Transverse colon (tissue), 4 donors: Measurements from ENCODE around the gene PCBD1.
A peak's percentile ranks its signal among the peaks of the same experiment; 100 is the strongest.

ENCODE experiments used
- EP300 ChIP-seq: sonication (generic); formaldehyde crosslinking; IDR thresholded peaks from one replicate; pipeline ENCODE4 v1.6.1; 2017; ENCODE audit warnings: antibody characterized with exemption, low read depth
- POLR2AphosphoS5 ChIP-seq, 3 donors: sonication (generic); formaldehyde crosslinking; IDR thresholded peaks; one replicate each; pipeline ENCODE4 v1.6.1; 2016; ENCODE audit warnings: antibody characterized with exemption in 3 of 3
- TF ChIP-seq, protein P1 (sequence below), 5 experiments: fragments of 200-600 bp in 3 of 5; fragments of 450-650 bp in 2 of 5; sonication (generic) in 3 of 5; IDR thresholded peaks; 1 replicate in 2 of 5; 2 replicates in 3 of 5; pipeline ENCODE4 v1.5.1; 2016 to 2017; ENCODE audit warnings: antibody characterized with exemption in 5 of 5, inconsistent platforms in 3 of 5, mild to moderate bottlenecking in 2 of 5, moderate library complexity in 1 of 5

DNA sequence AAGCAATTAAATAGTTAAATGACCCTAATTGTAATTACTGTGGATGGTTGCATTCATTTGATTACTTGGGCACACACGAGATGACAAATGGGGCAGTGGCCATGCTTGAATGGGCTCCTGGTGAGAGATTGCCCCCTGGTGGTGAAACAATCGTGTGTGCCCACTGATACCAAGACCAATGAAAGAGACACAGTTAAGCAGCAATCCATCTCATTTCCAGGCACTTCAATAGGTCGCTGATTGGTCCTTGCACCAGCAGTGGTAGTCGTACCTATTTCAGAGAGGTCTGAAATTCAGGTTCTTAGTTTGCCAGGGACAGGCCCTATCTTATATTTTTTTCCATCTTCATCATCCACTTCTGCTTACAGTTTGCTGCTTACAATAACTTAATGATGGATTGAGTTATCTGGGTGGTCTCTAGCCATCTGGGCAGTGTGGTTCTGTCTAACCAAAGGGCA, 8.3 kb downstream of the PCBD1 start:
- TF ChIP-seq, protein P1, sequence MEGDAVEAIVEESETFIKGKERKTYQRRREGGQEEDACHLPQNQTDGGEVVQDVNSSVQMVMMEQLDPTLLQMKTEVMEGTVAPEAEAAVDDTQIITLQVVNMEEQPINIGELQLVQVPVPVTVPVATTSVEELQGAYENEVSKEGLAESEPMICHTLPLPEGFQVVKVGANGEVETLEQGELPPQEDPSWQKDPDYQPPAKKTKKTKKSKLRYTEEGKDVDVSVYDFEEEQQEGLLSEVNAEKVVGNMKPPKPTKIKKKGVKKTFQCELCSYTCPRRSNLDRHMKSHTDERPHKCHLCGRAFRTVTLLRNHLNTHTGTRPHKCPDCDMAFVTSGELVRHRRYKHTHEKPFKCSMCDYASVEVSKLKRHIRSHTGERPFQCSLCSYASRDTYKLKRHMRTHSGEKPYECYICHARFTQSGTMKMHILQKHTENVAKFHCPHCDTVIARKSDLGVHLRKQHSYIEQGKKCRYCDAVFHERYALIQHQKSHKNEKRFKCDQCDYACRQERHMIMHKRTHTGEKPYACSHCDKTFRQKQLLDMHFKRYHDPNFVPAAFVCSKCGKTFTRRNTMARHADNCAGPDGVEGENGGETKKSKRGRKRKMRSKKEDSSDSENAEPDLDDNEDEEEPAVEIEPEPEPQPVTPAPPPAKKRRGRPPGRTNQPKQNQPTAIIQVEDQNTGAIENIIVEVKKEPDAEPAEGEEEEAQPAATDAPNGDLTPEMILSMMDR (IDR thresholded peaks at IDR 0.05), result peak; percentile 90 to 93 (median 92)
- TF ChIP-seq EP300, result no peak
- TF ChIP-seq POLR2AphosphoS5 (IDR thresholded peaks at IDR 0.05), result no peak
